Activated CD8-positive, alpha-beta memory T cell treated with anti-CD3 and anti-CD28 coated beads for 48 hours (primary cell): Measurements from ENCODE around the gene RNU4-1.
A peak's percentile ranks its signal among the peaks of the same experiment; 100 is the strongest.
"Not testable (repeated sequence)": the region's sequence is repeated elsewhere in the genome, so short reads cannot be mapped to it uniquely, and the experiment has no call there.

Experiments
- DNase-seq, 3 experiments: peaks; one replicate each; pipeline ENCODE4 v3.0.0-alpha.2; 2020; ENCODE audit warnings: low read depth in 2 of 3, low spot score in 2 of 3

RNU4-1 gene

GRCh38 chr12:120292661-120293531 is at the start of gene RNU4-1:
RNU4-1 (minus strand) TSS chr12:120293237.
- peak; percentile 52 to 71 (median 58) for DNase-seq

- no peak for DNase-seq
Measured at GRCh38 chr12:120342175-120343038, 49.4 kb upstream of the RNU4-1 start.

- DNase-seq: no peak
Measured at GRCh38 chr12:120339256-120339655, 46.2 kb upstream of the RNU4-1 start.

GRCh38 chr12:120337730-120338129 is 44.7 kb upstream of the RNU4-1 start:
- DNase-seq: no peak

GRCh38 chr12:120336392-120336791 is 43.4 kb upstream of the RNU4-1 start:
- not testable (repeated sequence) for DNase-seq

GRCh38 chr12:120335447-120335846 is 42.4 kb upstream of the RNU4-1 start:
- DNase-seq: not testable (repeated sequence)

- DNase-seq: no peak
Measured at GRCh38 chr12:120332523-120332922, 39.5 kb upstream of the RNU4-1 start.

- no peak for DNase-seq
Measured at GRCh38 chr12:120332041-120332440, 39.0 kb upstream of the RNU4-1 start.

GRCh38 chr12:120331390-120331789 is 38.4 kb upstream of the RNU4-1 start:
- no peak for DNase-seq

- no peak for DNase-seq
Measured at GRCh38 chr12:120328228-120328627, 35.2 kb upstream of the RNU4-1 start.

GRCh38 chr12:120327593-120327992 is 34.6 kb upstream of the RNU4-1 start, which contains the start of gene PLA2G1B:
PLA2G1B (minus strand) TSS chr12:120327779; CDS start chr12:120327753, 26 bp downstream.
- DNase-seq: no peak

- no peak for DNase-seq
Measured at GRCh38 chr12:120324841-120325417, 31.9 kb upstream of the RNU4-1 start.

- DNase-seq: no peak
Measured at GRCh38 chr12:120323772-120324171, 30.7 kb upstream of the RNU4-1 start.

GRCh38 chr12:120321382-120322202 is 28.6 kb upstream of the RNU4-1 start:
- DNase-seq: no peak

GRCh38 chr12:120317224-120318105 is 24.4 kb upstream of the RNU4-1 start:
- peak; percentile 100 for DNase-seq

- no peak for DNase-seq
Measured at GRCh38 chr12:120316798-120317223, 23.8 kb upstream of the RNU4-1 start.

GRCh38 chr12:120314220-120314619 is 21.2 kb upstream of the RNU4-1 start:
- no peak for DNase-seq

GRCh38 chr12:120301962-120302815 is 9.2 kb upstream of the RNU4-1 start, which contains the start of gene SIRT4:
SIRT4 (plus strand) TSS chr12:120302321; CDS start chr12:120303562, 1,241 bp downstream.
- DNase-seq: peak; percentile 44 to 77 (median 54)

GRCh38 chr12:120292411-120292660 is 701 bp downstream of the RNU4-1 start:
- peak in 1 of 3 experiments; percentile 26 for DNase-seq
